PFSK-1 (cell line): ENCODE results near the gene NBEAL2.

Experiments used
- FOXP2 ChIP-seq: optimal IDR thresholded peaks from 2 replicates; pipeline ENCODE3; 2011; ENCODE audit warnings: borderline replicate concordance, control low read depth, inconsistent platforms; ENCODE audit not compliant: insufficient read depth; ENCODE audit errors: extremely low read length, extremely low read depth
- POLR2AphosphoS5 ChIP-seq: IDR thresholded peaks from 2 replicates; pipeline ENCODE4 v1.6.1; 2012; ENCODE audit warnings: low read depth, mild to moderate bottlenecking, control low read depth, low read length, moderate library complexity
- REST ChIP-seq, 2 experiments: IDR thresholded peaks; 2 replicates each; pipeline versions ENCODE4 v1.6.1 to v1.8.0; 2011 to 2012; ENCODE audit warnings: low read depth in 2 of 2, low read length in 2 of 2, control low read depth in 1 of 2, inconsistent platforms in 1 of 2, mild to moderate bottlenecking in 1 of 2, moderate library complexity in 1 of 2; ENCODE audit not compliant: insufficient read depth in 1 of 2
- SIN3A ChIP-seq: IDR thresholded peaks from 2 replicates; pipeline ENCODE4 v1.6.1; 2012; ENCODE audit warnings: mild to moderate bottlenecking, low read length, moderate library complexity, borderline replicate concordance; ENCODE audit not compliant: insufficient read depth
- TAF1 ChIP-seq: IDR thresholded peaks from 2 replicates; pipeline ENCODE4 v1.6.1; 2012; ENCODE audit warnings: low read length, control low read depth, borderline replicate concordance; ENCODE audit not compliant: insufficient read depth

The NBEAL2 gene

GRCh38 chr3:47007001-47007400, 27.5 kb downstream of the NBEAL2 start:
- no peak for TF ChIP-seq TAF1
- no peak for TF ChIP-seq REST (IDR thresholded peaks at IDR 0.05; ENCODE audit: insufficient read depth in 1 of 2, low read depth in 2 of 2, low read length in 2 of 2)
- no peak for TF ChIP-seq SIN3A
- no peak for TF ChIP-seq FOXP2
- TF ChIP-seq POLR2AphosphoS5: no peak

- TF ChIP-seq POLR2AphosphoS5 (no peak), TAF1 (no peak), REST (IDR thresholded peaks at IDR 0.05; ENCODE audit: insufficient read depth in 1 of 2, low read depth in 2 of 2, low read length in 2 of 2) (no peak), FOXP2 (no peak), SIN3A (no peak)
Observed at GRCh38 chr3:47007482-47008233, 28.2 kb downstream of the NBEAL2 start.

GRCh38 chr3:47008234-47008796, 28.8 kb downstream of the NBEAL2 start:
- TF ChIP-seq FOXP2: no peak
- TF ChIP-seq POLR2AphosphoS5: no peak
- TF ChIP-seq TAF1: no peak
- no peak for TF ChIP-seq SIN3A

GRCh38 chr3:47008851-47009224, 29.4 kb downstream of the NBEAL2 start:
- TF ChIP-seq FOXP2: no peak
- TF ChIP-seq POLR2AphosphoS5: no peak
- no peak for TF ChIP-seq TAF1
- TF ChIP-seq SIN3A: no peak
- TF ChIP-seq REST (IDR thresholded peaks at IDR 0.05; ENCODE audit: insufficient read depth in 1 of 2, low read depth in 2 of 2, low read length in 2 of 2): no peak

- TF ChIP-seq TAF1 (no peak), SIN3A (no peak), FOXP2 (no peak), REST (IDR thresholded peaks at IDR 0.05; ENCODE audit: insufficient read depth in 1 of 2, low read depth in 2 of 2, low read length in 2 of 2) (no peak), POLR2AphosphoS5 (no peak)
Observed at GRCh38 chr3:47009225-47010110, 30.0 kb downstream of the NBEAL2 start.
